Fibroblast of mammary gland (primary cell): ENCODE data around the gene LRRC59.
A peak's percentile ranks its signal among the peaks of the same experiment; 100 is the strongest.

Source experiments
- DNase-seq: peaks from one replicate; pipeline ENCODE4 v3.0.0-alpha.2; 2010; ENCODE audit warnings: low read depth
- H3K4me3 ChIP-seq: 2 replicates; pipeline ENCODE4 v1.5.1; 2011; ENCODE audit warnings: low read depth, mild to moderate bottlenecking, low read length, moderate library complexity; ENCODE audit not compliant: control insufficient read depth
- CTCF ChIP-seq: conservative IDR thresholded peaks from 2 replicates; pipeline ENCODE4 v1.5.1; 2011; ENCODE audit warnings: low read depth, low read length, inconsistent platforms; ENCODE audit not compliant: control insufficient read depth, insufficient read depth

The LRRC59 gene

GRCh38 chr17:50352693-50353599, 44.4 kb downstream of the LRRC59 start:
- no peak for TF ChIP-seq CTCF
- H3K4me3 ChIP-seq, result no peak overlapping the region

GRCh38 chr17:50352072-50352692, 45.1 kb downstream of the LRRC59 start:
- TF ChIP-seq CTCF, result no peak
- no peak for DNase-seq
- no peak overlapping the region for H3K4me3 ChIP-seq

More at GRCh38 chr17:50352693-50353599, 44.4 kb downstream of the LRRC59 start:
- DNase-seq, result no peak

GRCh38 chr17:50350733-50351132, 46.6 kb downstream of the LRRC59 start:
- TF ChIP-seq CTCF, result no peak
- no peak for DNase-seq

GRCh38 chr17:50349243-50349600, 48.1 kb downstream of the LRRC59 start:
- no peak for DNase-seq
- TF ChIP-seq CTCF, result no peak
- no peak overlapping the region for H3K4me3 ChIP-seq

More at GRCh38 chr17:50350733-50351132, 46.6 kb downstream of the LRRC59 start:
- no peak overlapping the region for H3K4me3 ChIP-seq

- DNase-seq, result peak; percentile 44
- no peak for TF ChIP-seq CTCF
- no peak overlapping the region for H3K4me3 ChIP-seq
Measured at GRCh38 chr17:50348522-50349242, 48.6 kb downstream of the LRRC59 start.

- no peak for TF ChIP-seq CTCF
Measured at GRCh38 chr17:50347894-50348291, 49.4 kb downstream of the LRRC59 start.

More at GRCh38 chr17:50347894-50348291, 49.4 kb downstream of the LRRC59 start:
- H3K4me3 ChIP-seq, result peak overlapping the region; percentile 81
- no peak for DNase-seq
